HG02884 (cell line): ENCODE results near the gene TPPP2.
"Not testable (repeated sequence)": the region's sequence is repeated elsewhere in the genome, so short reads cannot be mapped to it uniquely, and the experiment has no call there.

Experiments used
- ATAC-seq: cut with Tn5 transposase; IDR thresholded peaks from one replicate; pipeline ENCODE4 v1.9.1; 2021; ENCODE audit warnings: mild to moderate bottlenecking, moderate library complexity; ENCODE audit not compliant: unreplicated experiment

Gene TPPP2

DNA sequence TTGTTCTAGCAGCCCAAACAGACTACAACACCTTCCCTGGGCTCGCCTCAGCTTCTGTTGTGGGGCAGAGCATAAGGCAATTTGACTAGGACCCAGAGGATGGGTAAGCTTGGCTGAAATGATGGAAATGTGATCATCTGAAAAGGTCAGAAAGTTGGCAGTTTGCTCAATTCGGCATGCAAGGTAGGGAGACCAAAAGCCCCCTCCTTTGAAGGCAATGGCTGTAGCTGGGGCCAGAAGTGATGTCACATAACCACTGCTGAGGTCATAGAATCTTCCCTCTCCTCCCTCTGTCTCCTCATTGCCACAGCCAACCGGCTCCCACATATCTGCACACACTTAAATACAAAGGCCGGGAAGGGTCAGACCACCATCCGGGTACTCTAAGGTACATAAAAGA is at the start of gene TPPP2:
Gene TPPP2 (plus strand): TSS at position 301 of the 400 bp plus-strand sequence. CDS start 365 bp downstream, outside the sequence.
- ATAC-seq = no peak

DNA sequence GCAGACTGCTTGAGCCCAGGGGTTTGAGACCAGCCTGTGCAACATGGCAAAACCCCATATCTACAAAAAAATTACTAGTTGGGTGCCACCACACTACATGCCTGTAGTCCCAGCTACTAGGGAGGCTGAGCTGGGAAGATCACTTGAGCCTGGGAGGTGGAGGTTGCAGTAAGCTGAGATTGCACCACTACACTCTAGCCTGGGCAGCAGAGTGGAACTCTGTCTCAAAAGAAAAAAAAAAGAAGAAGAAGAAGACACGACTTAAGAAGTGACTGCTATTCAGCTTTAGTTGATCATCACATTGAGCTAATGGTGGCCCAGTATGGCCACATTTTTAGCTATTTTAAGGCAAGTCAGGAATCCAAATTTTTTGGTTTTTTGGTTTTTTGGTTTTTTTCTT is 49.1 kb upstream of the TPPP2 start:
- no peak for ATAC-seq

DNA sequence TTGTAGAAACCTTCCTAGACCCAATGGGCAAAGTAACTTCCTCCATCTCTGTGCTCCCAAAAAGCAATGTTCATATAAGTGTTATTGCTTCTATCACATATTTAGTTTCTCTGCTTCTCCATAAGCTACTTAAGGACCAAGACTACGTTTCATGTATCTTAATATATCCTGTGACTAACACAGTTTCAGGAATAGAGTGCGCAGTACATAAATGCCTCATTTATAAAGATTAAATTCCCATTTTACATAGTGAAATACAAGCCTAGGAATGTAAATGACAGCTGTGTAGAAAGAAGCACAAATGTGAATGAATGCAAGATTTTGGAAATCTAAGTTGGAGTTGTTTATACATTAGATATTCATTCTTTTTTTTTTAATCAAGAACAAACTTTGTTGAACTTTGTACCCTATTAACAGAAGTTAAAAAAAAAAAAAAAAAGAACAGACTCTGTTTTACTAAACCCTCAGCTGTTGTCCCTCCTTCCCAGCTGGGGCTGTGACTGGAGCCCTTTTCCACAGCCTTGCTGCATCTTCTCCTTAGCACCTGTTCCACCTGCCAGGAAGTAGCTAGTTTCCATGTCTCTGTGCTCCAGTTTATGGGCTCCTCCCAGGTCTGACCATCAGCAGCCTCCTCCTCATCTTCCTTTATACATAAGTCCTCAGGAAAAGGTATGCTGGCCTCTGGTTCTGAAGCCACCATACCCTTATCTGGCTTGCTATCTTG is 47.2 kb upstream of the TPPP2 start:
- no peak for ATAC-seq

DNA sequence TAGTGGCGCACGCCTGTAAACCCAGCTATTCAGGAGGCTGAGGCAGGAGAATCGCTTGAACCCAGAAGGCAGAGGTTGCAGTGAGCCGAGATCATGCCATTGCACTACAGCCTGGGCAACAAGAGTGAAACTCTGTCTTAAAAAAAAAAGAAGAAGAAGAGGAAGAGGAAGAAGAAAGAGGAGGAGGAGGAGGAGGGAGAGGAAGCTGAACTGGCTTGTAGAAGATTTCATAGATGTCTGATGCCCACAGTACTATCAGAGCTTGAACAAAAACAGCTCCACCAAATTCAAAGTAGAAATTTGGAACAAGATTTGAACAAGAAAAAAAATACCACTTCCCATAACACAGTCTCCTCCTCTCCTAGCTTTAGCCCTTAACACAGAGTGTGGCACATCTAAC is 44.4 kb upstream of the TPPP2 start:
- not testable (repeated sequence) for ATAC-seq

DNA sequence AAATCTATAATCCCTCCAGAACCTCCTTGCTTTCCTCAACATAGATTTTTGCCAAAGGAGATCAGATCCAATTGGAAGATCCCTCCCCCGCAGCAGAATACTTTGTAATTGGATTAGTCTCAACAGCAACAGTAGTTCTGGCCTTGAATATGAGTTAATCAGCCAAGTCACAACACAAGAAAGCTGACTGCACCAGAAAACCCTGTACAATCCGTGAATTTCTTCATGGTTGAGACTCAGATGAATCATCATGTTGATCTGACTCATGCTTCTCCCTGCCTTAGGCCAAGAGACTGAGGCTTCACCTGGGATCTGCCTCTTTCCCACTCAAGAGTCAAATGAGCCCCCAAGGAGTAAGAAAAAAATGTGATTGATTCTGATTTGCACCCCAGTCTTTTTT is 43.2 kb upstream of the TPPP2 start:
- no peak for ATAC-seq

GRCh38 chr14:20988717-20989470 is 41.1 kb upstream of the TPPP2 start:
- ATAC-seq = no peak

GRCh38 chr14:20989471-20989786 is 40.6 kb upstream of the TPPP2 start:
- ATAC-seq = no peak

DNA sequence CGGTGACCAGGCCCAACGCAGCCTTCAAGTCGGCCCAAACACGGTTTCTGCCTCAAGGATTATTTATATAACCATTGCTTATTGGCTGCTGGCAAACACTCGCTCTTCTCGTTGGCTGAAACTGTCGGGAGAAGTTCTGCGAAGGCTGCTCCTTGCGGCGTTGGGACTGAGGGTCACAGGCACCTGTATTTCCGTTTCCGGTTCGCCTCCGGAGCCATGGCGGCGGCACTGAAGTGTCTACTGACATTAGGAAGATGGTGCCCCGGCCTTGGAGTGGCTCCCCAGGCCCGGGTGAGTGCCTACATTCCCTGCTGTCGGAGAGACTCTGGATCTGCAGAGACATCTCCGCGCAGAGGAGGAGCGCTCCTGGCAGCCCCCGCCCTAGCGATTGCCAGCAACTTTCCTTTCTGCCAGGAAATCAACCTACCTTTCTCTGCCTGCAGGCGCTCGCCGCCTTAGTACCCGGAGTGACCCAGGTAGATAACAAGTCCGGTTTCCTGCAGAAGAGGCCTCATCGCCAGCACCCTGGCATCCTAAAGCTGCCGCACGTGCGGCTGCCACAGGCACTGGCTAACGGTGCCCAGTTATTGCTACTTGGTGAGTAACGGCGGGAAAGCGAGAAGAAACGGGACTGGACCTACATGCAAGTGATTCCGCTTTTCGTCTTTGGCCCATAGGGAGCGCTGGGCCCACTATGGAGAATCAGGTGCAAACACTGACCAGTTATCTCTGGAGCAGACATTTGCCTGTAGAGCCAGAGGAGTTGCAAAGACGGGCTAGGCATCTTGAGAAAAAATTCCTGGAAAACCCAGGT is 40.0 kb upstream of the TPPP2 start, which contains the start of gene METTL17:
Gene METTL17 (plus strand): TSS at position 194 of the 814 bp plus-strand sequence. CDS start 23 bp downstream, at position 217.
- ATAC-seq = peak; percentile 94

GRCh38 chr14:20996521-20996920 is 33.5 kb upstream of the TPPP2 start:
- no peak for ATAC-seq

DNA sequence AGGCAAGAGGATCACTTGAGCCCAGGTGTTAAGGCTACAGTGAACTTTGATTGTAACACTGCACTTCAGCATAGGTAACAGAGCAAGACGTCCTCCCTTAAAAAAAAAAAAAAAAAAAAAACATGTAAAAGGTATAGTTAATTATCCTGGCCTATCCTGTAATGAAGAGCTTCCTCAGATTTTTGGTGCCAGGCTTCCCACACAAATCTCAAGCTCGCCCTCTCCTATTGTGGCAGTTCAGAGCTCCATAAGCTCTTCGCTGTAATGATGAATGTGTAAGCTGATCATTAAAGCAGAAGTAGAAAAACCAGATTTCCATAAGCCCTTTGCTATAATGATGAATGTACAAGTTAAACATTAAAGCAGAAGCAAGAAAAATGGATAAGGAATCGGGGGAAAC is 32.9 kb upstream of the TPPP2 start:
- no peak for ATAC-seq

DNA sequence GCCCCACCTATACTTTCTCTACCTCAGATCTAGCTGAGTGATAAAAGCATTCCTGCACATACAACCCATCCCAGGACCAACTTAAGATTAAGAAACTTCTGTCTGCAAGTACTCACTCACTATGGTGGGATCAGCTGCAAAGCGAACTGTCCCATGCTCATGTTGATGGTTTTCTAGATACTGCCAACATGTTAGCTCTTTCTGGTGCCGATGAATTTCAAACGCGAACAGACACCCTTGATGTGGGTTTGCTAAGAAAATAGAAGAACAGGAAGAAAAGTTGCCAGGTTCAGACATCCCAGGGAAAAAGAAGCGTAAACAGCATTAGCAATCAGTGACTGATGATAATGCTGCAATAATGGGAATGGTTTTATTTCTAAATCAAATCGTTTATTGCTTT is 32.5 kb upstream of the TPPP2 start:
- no peak for ATAC-seq

DNA sequence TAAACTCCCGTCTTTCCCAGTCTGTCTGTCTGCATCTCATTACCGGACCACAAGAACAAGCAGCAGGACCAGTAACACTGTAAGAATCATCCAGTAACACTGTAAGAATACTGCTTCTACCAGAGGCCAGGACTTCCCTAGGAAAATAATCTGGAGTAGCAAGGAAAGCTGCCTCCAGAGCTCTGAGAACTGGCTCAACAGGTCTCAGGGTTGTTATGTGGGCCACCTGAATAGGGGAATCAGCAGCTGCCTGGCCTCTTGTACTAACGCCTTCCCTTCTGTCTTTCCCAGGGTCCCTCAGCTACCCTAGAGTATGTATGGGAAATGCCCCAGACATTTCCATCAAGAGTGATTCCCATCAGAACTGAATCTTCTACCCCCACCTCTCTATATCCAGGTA is 31.9 kb upstream of the TPPP2 start:
- ATAC-seq = no peak

DNA sequence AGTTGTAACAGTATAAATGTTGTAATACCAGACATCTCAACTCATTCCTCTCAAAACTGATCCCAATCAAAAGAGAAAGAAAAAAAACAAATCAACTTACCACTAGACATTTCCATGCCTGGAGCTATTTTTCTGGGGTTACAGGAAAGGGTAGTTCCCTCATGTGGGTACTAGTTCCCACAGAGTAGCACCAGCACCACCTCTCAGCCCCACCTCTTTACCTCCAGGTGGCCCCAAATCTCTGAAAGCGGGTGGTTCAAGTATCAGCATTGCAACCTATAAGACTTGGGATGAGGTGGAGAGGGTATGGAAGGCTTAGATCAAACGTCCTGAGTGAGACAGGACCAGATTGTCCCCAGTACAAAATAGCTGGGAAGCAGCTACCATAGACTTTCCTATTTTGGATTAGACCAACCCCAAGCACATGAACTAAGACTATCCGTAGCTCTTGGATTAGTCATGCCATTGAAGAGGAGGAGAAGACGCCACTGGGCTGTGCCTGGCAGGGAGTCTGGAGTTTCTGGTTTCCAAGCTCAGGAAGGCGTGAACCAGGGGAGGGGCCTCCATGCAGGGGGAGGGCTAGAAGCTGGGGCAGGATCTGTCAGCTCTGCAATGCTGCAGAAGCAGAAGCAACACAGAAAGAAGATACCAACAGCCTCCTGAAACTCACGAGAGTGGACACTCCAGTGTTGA is 31.2 kb upstream of the TPPP2 start, which contains the start of gene SLC39A2:
Gene SLC39A2 (plus strand): TSS at position 620 of the 693 bp plus-strand sequence. CDS start 154 bp downstream, outside the sequence.
- ATAC-seq = no peak

GRCh38 chr14:20999591-20999990 is 30.4 kb upstream of the TPPP2 start:
- no peak for ATAC-seq

- ATAC-seq = no peak
Measured at GRCh38 chr14:21001218-21001617, 28.8 kb upstream of the TPPP2 start.

GRCh38 chr14:21003788-21004346 is 26.1 kb upstream of the TPPP2 start:
- ATAC-seq = no peak

GRCh38 chr14:21009721-21010120 is 20.3 kb upstream of the TPPP2 start:
- ATAC-seq = not testable (repeated sequence)

GRCh38 chr14:21011136-21011535 is 18.9 kb upstream of the TPPP2 start:
- ATAC-seq = no peak

DNA sequence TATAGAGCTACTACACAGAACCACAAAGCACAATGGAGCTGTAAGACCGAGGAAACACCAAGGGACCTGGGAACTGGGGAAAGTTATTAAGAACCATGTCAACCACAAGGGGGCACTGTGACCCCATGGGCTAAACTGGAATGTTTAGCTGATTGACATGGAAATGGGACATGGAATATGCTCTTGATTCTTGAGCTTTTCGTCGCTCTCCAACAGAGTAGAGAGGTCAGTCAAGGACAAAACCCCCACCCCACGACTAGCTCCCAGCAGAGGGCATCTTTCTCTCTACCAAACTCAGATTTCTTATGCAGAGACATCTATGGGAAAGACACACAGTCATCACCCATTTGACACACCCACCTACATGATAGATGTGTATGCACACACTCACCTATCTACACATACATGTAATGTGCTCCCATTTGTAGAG is 15.2 kb upstream of the TPPP2 start:
- no peak for ATAC-seq

GRCh38 chr14:21015312-21015711 is 14.7 kb upstream of the TPPP2 start:
- no peak for ATAC-seq
